Measurements from ENCODE around the gene TEX14. TPM values are rescaled to one million over a fixed set of nuclear protein-coding genes. Genes with fewer than 3 reads are reported as not detected.
"Not testable (repeated sequence)": the region's sequence is repeated elsewhere in the genome, so short reads cannot be mapped to it uniquely, and the experiment has no call there.

The TEX14 gene
- total and polyA plus RNA-seq, 5 donors from 2014 or later: 0.05 to 1.8 (median 0.37) TPM; not detected in 2

DNA sequence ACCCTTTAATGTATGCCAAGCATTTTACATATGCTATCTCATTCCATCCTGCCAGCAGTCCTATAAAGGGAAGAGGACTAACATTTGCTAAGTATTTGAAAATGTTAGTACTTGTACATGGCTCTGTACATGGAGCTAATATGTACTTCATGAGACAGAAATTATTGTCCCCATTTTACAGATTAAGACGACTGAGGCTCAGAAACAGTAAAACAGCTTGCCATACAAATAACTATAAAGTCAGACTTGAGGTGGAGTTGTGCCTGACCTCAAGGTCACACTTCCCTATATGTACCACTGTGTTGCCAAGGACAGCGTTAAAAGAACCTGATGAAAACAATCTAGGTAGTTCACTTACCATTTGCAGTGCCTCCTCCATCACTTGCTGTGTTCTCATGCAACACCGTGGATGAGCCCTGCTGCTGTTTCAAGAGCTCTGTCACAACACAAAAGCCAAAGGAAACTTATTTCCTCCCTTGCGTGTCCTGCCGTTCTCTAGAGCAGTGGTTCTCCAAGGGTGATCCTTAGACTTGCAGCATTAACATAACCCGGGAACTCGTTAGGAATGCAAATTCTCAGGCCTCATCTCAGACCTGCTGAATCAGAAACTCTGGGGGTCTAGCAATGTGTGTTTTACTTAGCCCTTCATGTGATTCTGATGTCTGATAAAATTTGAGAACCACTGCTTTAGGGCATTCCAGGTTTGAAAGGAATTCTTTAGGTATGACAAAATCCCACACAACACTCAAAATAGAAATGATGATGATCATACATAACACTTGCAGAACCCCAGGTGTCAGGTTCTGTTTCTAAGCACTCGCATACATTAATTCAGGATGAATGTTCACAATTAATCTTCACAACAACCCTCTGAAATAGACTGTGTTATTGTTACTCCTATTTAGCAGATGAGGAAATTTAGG, 126.2 kb downstream of the TEX14 start:
- Histone ChIP-seq H3K27me3 (ENCODE audit: control insufficient read depth, insufficient read depth, low read length) (no peaks in the 10 kb centered on the region), H3K36me3 (ENCODE audit: control insufficient read depth, insufficient read depth, low read length) (no peaks in the 10 kb centered on the region), H3K4me1 (ENCODE audit: control insufficient read depth, insufficient read depth, low read length, poor library complexity, severe bottlenecking) (no peaks in the 10 kb centered on the region), H3K4me3 (ENCODE audit: low read depth, low read length) (no peak overlapping the region), H3K9me3 (ENCODE audit: control insufficient read depth in 2 of 2, low read length in 2 of 2) (no peaks in the 10 kb centered on the region), H3K27ac (ENCODE audit: insufficient read depth, low read length, poor library complexity, severe bottlenecking) (no peak overlapping the region)
- no peaks in the 10 kb centered on the region for H3K4me1 Mint-ChIP-seq
- H3K4me3 Mint-ChIP-seq: no peak overlapping the region
- no peaks in the 10 kb centered on the region for H3K9me3 Mint-ChIP-seq
- no peak overlapping the region for H3K27ac Mint-ChIP-seq
- DNase-seq (no peak), ATAC-seq (ENCODE audit: low read depth in 2 of 2) (no peak)
- H3K27me3 Mint-ChIP-seq: no peaks in the 10 kb centered on the region
- H3K36me3 Mint-ChIP-seq: peaks cover 3% of the 10 kb centered on the region

GRCh38 chr17:58564971-58565370, 126.9 kb downstream of the TEX14 start:
- Histone ChIP-seq H3K27ac (ENCODE audit: insufficient read depth, low read length, poor library complexity, severe bottlenecking) (no peak overlapping the region), H3K27me3 (ENCODE audit: control insufficient read depth, insufficient read depth, low read length) (no peaks in the 10 kb centered on the region), H3K4me1 (ENCODE audit: control insufficient read depth, insufficient read depth, low read length, poor library complexity, severe bottlenecking) (no peaks in the 10 kb centered on the region), H3K36me3 (ENCODE audit: control insufficient read depth, insufficient read depth, low read length) (no peaks in the 10 kb centered on the region), H3K4me3 (ENCODE audit: low read depth, low read length) (no peak overlapping the region), H3K9me3 (ENCODE audit: control insufficient read depth in 2 of 2, low read length in 2 of 2) (no peaks in the 10 kb centered on the region)
- Mint-ChIP-seq H3K27ac (no peak overlapping the region), H3K9me3 (no peaks in the 10 kb centered on the region), H3K27me3 (peaks cover 2% of the 10 kb centered on the region), H3K36me3 (peaks cover 3% of the 10 kb centered on the region), H3K4me3 (no peak overlapping the region), H3K4me1 (no peaks in the 10 kb centered on the region)
- no peak for ATAC-seq (ENCODE audit: low read depth in 2 of 2)
- DNase-seq: no peak

GRCh38 chr17:58564243-58564642, 127.6 kb downstream of the TEX14 start:
- ATAC-seq (ENCODE audit: low read depth in 2 of 2) (no peak), DNase-seq (no peak)
- H3K27ac Mint-ChIP-seq: no peak overlapping the region
- H3K36me3 Mint-ChIP-seq: peaks cover 3% of the 10 kb centered on the region
- no peaks in the 10 kb centered on the region for H3K9me3 Mint-ChIP-seq
- Histone ChIP-seq H3K9me3 (ENCODE audit: control insufficient read depth in 2 of 2, low read length in 2 of 2) (no peaks in the 10 kb centered on the region), H3K36me3 (ENCODE audit: control insufficient read depth, insufficient read depth, low read length) (no peaks in the 10 kb centered on the region), H3K4me1 (ENCODE audit: control insufficient read depth, insufficient read depth, low read length, poor library complexity, severe bottlenecking) (no peaks in the 10 kb centered on the region), H3K27me3 (ENCODE audit: control insufficient read depth, insufficient read depth, low read length) (no peaks in the 10 kb centered on the region), H3K27ac (ENCODE audit: insufficient read depth, low read length, poor library complexity, severe bottlenecking) (no peak overlapping the region), H3K4me3 (ENCODE audit: low read depth, low read length) (no peak overlapping the region)
- H3K27me3 Mint-ChIP-seq: peaks cover 4% of the 10 kb centered on the region
- H3K4me3 Mint-ChIP-seq: no peak overlapping the region
- no peaks in the 10 kb centered on the region for H3K4me1 Mint-ChIP-seq

DNA sequence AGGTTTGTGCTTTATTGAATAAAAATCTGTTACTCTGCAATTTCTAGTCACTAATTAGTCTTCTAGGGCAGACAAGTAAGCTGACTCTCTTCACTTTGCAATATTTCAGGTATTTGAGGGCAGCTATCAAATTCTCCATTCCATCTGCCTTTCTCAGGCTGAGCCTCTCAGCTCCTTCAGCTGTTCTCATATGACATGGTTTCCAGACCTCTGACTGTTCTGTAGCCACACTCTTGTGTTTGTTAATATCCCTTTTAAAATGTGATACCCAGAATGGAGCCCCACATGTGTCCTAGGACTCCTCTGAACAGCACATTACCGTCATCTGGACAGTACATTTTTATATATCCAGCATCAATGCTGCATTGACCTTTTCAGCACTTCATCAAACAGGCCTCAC, 131.3 kb downstream of the TEX14 start:
- DNase-seq (no peak), ATAC-seq (ENCODE audit: low read depth in 2 of 2) (no peak)
- Mint-ChIP-seq H3K27ac (no peak overlapping the region), H3K9me3 (no peaks in the 10 kb centered on the region), H3K4me3 (no peak overlapping the region), H3K4me1 (peaks cover 0 to 4% (median 4%) of the 10 kb centered on the region in 4 donors), H3K36me3 (peaks cover 3% of the 10 kb centered on the region), H3K27me3 (peaks cover 4% of the 10 kb centered on the region)
- Histone ChIP-seq H3K9me3 (ENCODE audit: control insufficient read depth in 2 of 2, low read length in 2 of 2) (no peaks in the 10 kb centered on the region), H3K36me3 (ENCODE audit: control insufficient read depth, insufficient read depth, low read length) (no peaks in the 10 kb centered on the region), H3K27ac (ENCODE audit: insufficient read depth, low read length, poor library complexity, severe bottlenecking) (no peak overlapping the region), H3K27me3 (ENCODE audit: control insufficient read depth, insufficient read depth, low read length) (no peaks in the 10 kb centered on the region), H3K4me1 (ENCODE audit: control insufficient read depth, insufficient read depth, low read length, poor library complexity, severe bottlenecking) (no peaks in the 10 kb centered on the region), H3K4me3 (ENCODE audit: low read depth, low read length) (no peak overlapping the region)

GRCh38 chr17:58557981-58558380, 133.9 kb downstream of the TEX14 start:
- DNase-seq (no peak), ATAC-seq (ENCODE audit: low read depth in 2 of 2) (no peak)
- H3K4me3 ChIP-seq (ENCODE audit: low read depth, low read length): no peak overlapping the region
- no peaks in the 10 kb centered on the region for H3K9me3 Mint-ChIP-seq
- H3K4me3 Mint-ChIP-seq: no peak overlapping the region
- peak overlapping the region in 1 of 3 donors; percentile 13 for H3K27ac Mint-ChIP-seq
- no peak overlapping the region for H3K27ac ChIP-seq (ENCODE audit: insufficient read depth, low read length, poor library complexity, severe bottlenecking)
- H3K9me3 ChIP-seq (ENCODE audit: control insufficient read depth in 2 of 2, low read length in 2 of 2): no peaks in the 10 kb centered on the region
- no peaks in the 10 kb centered on the region for H3K36me3 ChIP-seq (ENCODE audit: control insufficient read depth, insufficient read depth, low read length)
- peaks cover 0 to 4% (median 4%) of the 10 kb centered on the region in 4 donors for H3K4me1 Mint-ChIP-seq
- H3K27me3 Mint-ChIP-seq: peaks cover 4% of the 10 kb centered on the region
- no peaks in the 10 kb centered on the region for H3K4me1 ChIP-seq (ENCODE audit: control insufficient read depth, insufficient read depth, low read length, poor library complexity, severe bottlenecking)
- peaks cover 3% of the 10 kb centered on the region for H3K36me3 Mint-ChIP-seq
- H3K27me3 ChIP-seq (ENCODE audit: control insufficient read depth, insufficient read depth, low read length): no peaks in the 10 kb centered on the region

- no peak overlapping the region for H3K27ac ChIP-seq (ENCODE audit: insufficient read depth, low read length, poor library complexity, severe bottlenecking)
- Mint-ChIP-seq H3K9me3 (no peaks in the 10 kb centered on the region), H3K27me3 (peaks cover 4% of the 10 kb centered on the region), H3K4me3 (no peak overlapping the region), H3K27ac (no peak overlapping the region), H3K4me1 (peaks cover 0 to 4% (median 4%) of the 10 kb centered on the region in 4 donors), H3K36me3 (peaks cover 6% of the 10 kb centered on the region)
- no peaks in the 10 kb centered on the region for H3K4me1 ChIP-seq (ENCODE audit: control insufficient read depth, insufficient read depth, low read length, poor library complexity, severe bottlenecking)
- H3K4me3 ChIP-seq (ENCODE audit: low read depth, low read length): no peak overlapping the region
- no peak for ATAC-seq (ENCODE audit: low read depth in 2 of 2)
- H3K27me3 ChIP-seq (ENCODE audit: control insufficient read depth, insufficient read depth, low read length): no peaks in the 10 kb centered on the region
- H3K36me3 ChIP-seq (ENCODE audit: control insufficient read depth, insufficient read depth, low read length): no peaks in the 10 kb centered on the region
- no peaks in the 10 kb centered on the region for H3K9me3 ChIP-seq (ENCODE audit: control insufficient read depth in 2 of 2, low read length in 2 of 2)
- DNase-seq: no peak
Observed at GRCh38 chr17:58556833-58557250, 135.0 kb downstream of the TEX14 start.

GRCh38 chr17:58555109-58555508, 136.7 kb downstream of the TEX14 start:
- H3K36me3 ChIP-seq (ENCODE audit: control insufficient read depth, insufficient read depth, low read length); ATAC-seq (ENCODE audit: low read depth in 2 of 2); H3K27ac ChIP-seq (ENCODE audit: insufficient read depth, low read length, poor library complexity, severe bottlenecking); H3K4me3 ChIP-seq (ENCODE audit: low read depth, low read length); H3K4me1 Mint-ChIP-seq; H3K27me3 ChIP-seq (ENCODE audit: control insufficient read depth, insufficient read depth, low read length); H3K9me3 ChIP-seq (ENCODE audit: control insufficient read depth in 2 of 2, low read length in 2 of 2); H3K36me3 Mint-ChIP-seq; H3K4me3 Mint-ChIP-seq; DNase-seq; H3K4me1 ChIP-seq (ENCODE audit: control insufficient read depth, insufficient read depth, low read length, poor library complexity, severe bottlenecking); H3K27ac Mint-ChIP-seq; H3K9me3 Mint-ChIP-seq; H3K27me3 Mint-ChIP-seq: not testable (repeated sequence)

GRCh38 chr17:58541249-58541648, 150.6 kb downstream of the TEX14 start:
- H3K4me1 Mint-ChIP-seq: no peaks in the 10 kb centered on the region
- no peak overlapping the region for H3K27ac Mint-ChIP-seq
- Histone ChIP-seq H3K36me3 (ENCODE audit: control insufficient read depth, insufficient read depth, low read length) (no peaks in the 10 kb centered on the region), H3K9me3 (ENCODE audit: control insufficient read depth in 2 of 2, low read length in 2 of 2) (no peaks in the 10 kb centered on the region), H3K27ac (ENCODE audit: insufficient read depth, low read length, poor library complexity, severe bottlenecking) (no peak overlapping the region), H3K4me3 (ENCODE audit: low read depth, low read length) (no peak overlapping the region), H3K27me3 (ENCODE audit: control insufficient read depth, insufficient read depth, low read length) (peaks cover 6% of the 10 kb centered on the region), H3K4me1 (ENCODE audit: control insufficient read depth, insufficient read depth, low read length, poor library complexity, severe bottlenecking) (no peaks in the 10 kb centered on the region)
- ATAC-seq (ENCODE audit: low read depth in 2 of 2) (no peak), DNase-seq (peak in 1 of 3 donors; percentile 40)
- no peaks in the 10 kb centered on the region for H3K36me3 Mint-ChIP-seq
- H3K9me3 Mint-ChIP-seq: no peaks in the 10 kb centered on the region
- H3K27me3 Mint-ChIP-seq: peaks cover 20% of the 10 kb centered on the region
- H3K4me3 Mint-ChIP-seq: no peak overlapping the region
